Measurements from ENCODE around the gene PPM1F.

DNA sequence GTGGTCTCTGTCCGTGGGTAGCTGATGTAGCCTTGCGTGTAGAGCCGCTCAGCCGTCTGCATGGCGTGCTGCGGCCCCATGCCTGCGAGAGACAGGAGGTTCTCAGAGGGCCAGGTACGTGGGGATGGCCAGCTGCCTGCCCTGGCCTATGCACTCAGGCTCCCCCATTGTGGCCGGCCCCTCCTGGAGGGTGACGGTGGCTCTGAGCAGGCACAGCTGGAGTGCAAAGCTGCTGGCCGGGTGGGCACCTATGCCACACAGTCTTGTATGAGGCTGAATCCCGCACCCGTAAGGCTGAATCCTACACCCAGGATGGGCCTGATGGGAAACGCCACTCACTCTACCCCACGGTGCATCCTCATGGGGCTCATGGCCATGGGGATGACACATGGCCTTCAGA is 11.6 kb upstream of the PPM1F start:
- TF ChIP-seq GTF2I (CRISPR knock-in tag; conservative IDR thresholded peaks at IDR 0.05): no peak
- TF ChIP-seq RELA (CRISPR knock-in tag; IDR thresholded peaks at IDR 0.05; ENCODE audit: borderline replicate concordance): no peak
- TF ChIP-seq, protein P1, sequence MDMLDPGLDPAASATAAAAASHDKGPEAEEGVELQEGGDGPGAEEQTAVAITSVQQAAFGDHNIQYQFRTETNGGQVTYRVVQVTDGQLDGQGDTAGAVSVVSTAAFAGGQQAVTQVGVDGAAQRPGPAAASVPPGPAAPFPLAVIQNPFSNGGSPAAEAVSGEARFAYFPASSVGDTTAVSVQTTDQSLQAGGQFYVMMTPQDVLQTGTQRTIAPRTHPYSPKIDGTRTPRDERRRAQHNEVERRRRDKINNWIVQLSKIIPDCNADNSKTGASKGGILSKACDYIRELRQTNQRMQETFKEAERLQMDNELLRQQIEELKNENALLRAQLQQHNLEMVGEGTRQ (CRISPR knock-in tag; IDR thresholded peaks at IDR 0.05): no peak
- TF ChIP-seq CTCF (IDR thresholded peaks at IDR 0.05): no peak
- TF ChIP-seq IRF2 (CRISPR knock-in tag; IDR thresholded peaks at IDR 0.05; ENCODE audit: borderline replicate concordance, low read depth): no peak
- TF ChIP-seq PREB (CRISPR knock-in tag; IDR thresholded peaks at IDR 0.05; ENCODE audit: borderline replicate concordance): no peak
- no peak for TF ChIP-seq ATF1 (CRISPR knock-in tag; IDR thresholded peaks at IDR 0.05)
- no peak for TF ChIP-seq CREM (CRISPR knock-in tag; IDR thresholded peaks at IDR 0.05)
- no peak for TF ChIP-seq ATF3 (CRISPR knock-in tag; conservative IDR thresholded peaks at IDR 0.05)
- TF ChIP-seq, protein P2, sequence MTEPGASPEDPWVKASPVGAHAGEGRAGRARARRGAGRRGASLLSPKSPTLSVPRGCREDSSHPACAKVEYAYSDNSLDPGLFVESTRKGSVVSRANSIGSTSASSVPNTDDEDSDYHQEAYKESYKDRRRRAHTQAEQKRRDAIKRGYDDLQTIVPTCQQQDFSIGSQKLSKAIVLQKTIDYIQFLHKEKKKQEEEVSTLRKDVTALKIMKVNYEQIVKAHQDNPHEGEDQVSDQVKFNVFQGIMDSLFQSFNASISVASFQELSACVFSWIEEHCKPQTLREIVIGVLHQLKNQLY (CRISPR knock-in tag; IDR thresholded peaks at IDR 0.05): no peak
- TF ChIP-seq JUN (CRISPR knock-in tag; IDR thresholded peaks at IDR 0.05): no peak
